ENCODE data around the gene GNG14.

- no peak for TF ChIP-seq SPI1 (IDR thresholded peaks at IDR 0.05; ENCODE audit: borderline replicate concordance, low read depth)
- TF ChIP-seq CTCF (IDR thresholded peaks at IDR 0.05; ENCODE audit: insufficient read depth, low read length): no peak
- no peak for TF ChIP-seq GABPA (IDR thresholded peaks at IDR 0.05; ENCODE audit: low read depth)
- no peak for TF ChIP-seq REST (IDR thresholded peaks at IDR 0.05; ENCODE audit: insufficient replicate concordance, low read depth)
- no peak for TF ChIP-seq POLR2AphosphoS5 (IDR thresholded peaks at IDR 0.05; ENCODE audit: low read depth)
These were observed 35.5 kb downstream of the GNG14 start for GRCh38 chr19:12723381-12723640.

Data from HL-60 (cell line).